MCF 10A (cell line): Measurements from ENCODE around the gene DOK4. TPM values are rescaled to one million over a fixed set of nuclear protein-coding genes. Genes with fewer than 3 reads are reported as not detected.

Experiments used
- BruUV-seq: library from RNA; stranded (reverse); fragments of 400-500 nt; replicated peaks from 2 replicates; lab custom pipeline; 2021; lab: Mats Ljungman, UMichigan
- CTCF ChIA-PET: fragments of 300-600 bp; sonication (Branson Sonifier 250); formaldehyde crosslinking; extraction: SDS; loops from one replicate; lab custom pipeline; 2021; ENCODE audit warnings: antibody characterized with exemption, inconsistent platforms; lab: Yijun Ruan, JAX
- POLR2A ChIA-PET: fragments of 300-600, 350-650 bp; sonication (Branson Sonifier 250); formaldehyde crosslinking; extraction: SDS; loops from one replicate; lab custom pipeline; 2020; ENCODE audit warnings: antibody characterized with exemption, inconsistent platforms; lab: Yijun Ruan, JAX
- DNase-seq: peaks from one replicate; pipeline ENCODE4 v3.0.0-alpha.2; 2018; ENCODE audit not compliant: unreplicated experiment
- H3K27ac Mint-ChIP-seq: one replicate; pipeline ENCODE4 v1.8.0; 2022; ENCODE audit warnings: mild to moderate bottlenecking, low read depth, mixed read lengths; ENCODE audit not compliant: unreplicated experiment
- H3K27me3 Mint-ChIP-seq: one replicate; pipeline ENCODE4 v1.8.0; 2022; ENCODE audit warnings: mixed read lengths; ENCODE audit not compliant: insufficient read depth, unreplicated experiment
- H3K36me3 Mint-ChIP-seq: one replicate; pipeline ENCODE4 v1.8.0; 2022; ENCODE audit warnings: mild to moderate bottlenecking, moderate library complexity, mixed read lengths; ENCODE audit not compliant: insufficient read depth, unreplicated experiment
- H3K4me1 Mint-ChIP-seq: one replicate; pipeline ENCODE4 v1.8.0; 2022; ENCODE audit warnings: mixed read lengths; ENCODE audit not compliant: insufficient read depth, unreplicated experiment
- H3K4me3 Mint-ChIP-seq: one replicate; pipeline ENCODE4 v1.8.0; 2022; ENCODE audit warnings: mild to moderate bottlenecking, moderate library complexity, mixed read lengths; ENCODE audit not compliant: unreplicated experiment
- H3K9me3 Mint-ChIP-seq: one replicate; pipeline ENCODE4 v1.8.0; 2022; ENCODE audit warnings: mixed read lengths; ENCODE audit not compliant: unreplicated experiment
- intact Hi-C: fragments of 100-400 bp; cut with micrococcal nuclease; formaldehyde crosslinking; loops from 2 replicates; pipeline ENCODE4 v1.14.1; 2022
- total RNA-seq: library from RNA; stranded (reverse); gene quantifications from 2 replicates; pipeline ENCODE4 v1.2.3, GENCODE V29; 2022
- TF ChIP-seq, protein P1 (sequence below): fragments of 200-600 bp; IDR thresholded peaks from one replicate; pipeline ENCODE4 v1.8.0; 2022; ENCODE audit warnings: antibody characterized with exemption, mild to moderate bottlenecking; ENCODE audit not compliant: unreplicated experiment

The DOK4 gene
- total RNA-seq, 1 experiment from 2014 or later: 6.4 TPM

DNA sequence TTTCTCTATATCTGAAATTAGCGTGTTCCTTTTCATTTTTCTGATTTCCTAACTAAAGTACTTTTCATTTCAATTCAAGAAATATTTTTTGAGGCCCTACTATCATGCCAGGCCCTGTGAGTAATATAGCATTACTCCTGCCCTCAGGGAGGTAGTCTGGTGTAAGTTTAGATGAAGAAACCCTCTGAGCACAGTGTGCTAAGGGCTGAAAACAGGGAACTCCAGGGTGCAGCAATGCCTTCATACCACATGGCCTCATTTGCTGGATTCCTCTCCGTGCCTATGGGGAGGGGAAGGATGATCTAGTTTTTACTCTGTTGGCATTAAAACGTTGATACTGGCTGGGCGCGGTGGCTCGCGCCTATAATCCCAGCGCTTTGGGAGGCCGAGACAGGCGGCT, 34.3 kb downstream of the DOK4 start:
- Mint-ChIP-seq H3K4me3 (no peak overlapping the region), H3K36me3 (peaks cover 67% of the 10 kb centered on the region), H3K4me1 (peaks cover 14% of the 10 kb centered on the region), H3K9me3 (no peaks in the 10 kb centered on the region), H3K27ac (no peak overlapping the region), H3K27me3 (no peaks in the 10 kb centered on the region)
- POLR2A ChIA-PET: interaction anchor here (6.4 kb wide), 1 partner anchor 12 kb away, joined by 73 read pairs; the partner anchor contains the start of gene POLR2C
- CTCF ChIA-PET: interaction anchor here (3.9 kb wide), 1 partner anchor 10 kb away, joined by 23 read pairs; the partner anchor contains the start of gene POLR2C
- intact Hi-C loops: no loop called here
- TF ChIP-seq, protein P1, sequence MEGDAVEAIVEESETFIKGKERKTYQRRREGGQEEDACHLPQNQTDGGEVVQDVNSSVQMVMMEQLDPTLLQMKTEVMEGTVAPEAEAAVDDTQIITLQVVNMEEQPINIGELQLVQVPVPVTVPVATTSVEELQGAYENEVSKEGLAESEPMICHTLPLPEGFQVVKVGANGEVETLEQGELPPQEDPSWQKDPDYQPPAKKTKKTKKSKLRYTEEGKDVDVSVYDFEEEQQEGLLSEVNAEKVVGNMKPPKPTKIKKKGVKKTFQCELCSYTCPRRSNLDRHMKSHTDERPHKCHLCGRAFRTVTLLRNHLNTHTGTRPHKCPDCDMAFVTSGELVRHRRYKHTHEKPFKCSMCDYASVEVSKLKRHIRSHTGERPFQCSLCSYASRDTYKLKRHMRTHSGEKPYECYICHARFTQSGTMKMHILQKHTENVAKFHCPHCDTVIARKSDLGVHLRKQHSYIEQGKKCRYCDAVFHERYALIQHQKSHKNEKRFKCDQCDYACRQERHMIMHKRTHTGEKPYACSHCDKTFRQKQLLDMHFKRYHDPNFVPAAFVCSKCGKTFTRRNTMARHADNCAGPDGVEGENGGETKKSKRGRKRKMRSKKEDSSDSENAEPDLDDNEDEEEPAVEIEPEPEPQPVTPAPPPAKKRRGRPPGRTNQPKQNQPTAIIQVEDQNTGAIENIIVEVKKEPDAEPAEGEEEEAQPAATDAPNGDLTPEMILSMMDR: no peak
- no peak for DNase-seq
- no TSS peak for BruUV-seq

DNA sequence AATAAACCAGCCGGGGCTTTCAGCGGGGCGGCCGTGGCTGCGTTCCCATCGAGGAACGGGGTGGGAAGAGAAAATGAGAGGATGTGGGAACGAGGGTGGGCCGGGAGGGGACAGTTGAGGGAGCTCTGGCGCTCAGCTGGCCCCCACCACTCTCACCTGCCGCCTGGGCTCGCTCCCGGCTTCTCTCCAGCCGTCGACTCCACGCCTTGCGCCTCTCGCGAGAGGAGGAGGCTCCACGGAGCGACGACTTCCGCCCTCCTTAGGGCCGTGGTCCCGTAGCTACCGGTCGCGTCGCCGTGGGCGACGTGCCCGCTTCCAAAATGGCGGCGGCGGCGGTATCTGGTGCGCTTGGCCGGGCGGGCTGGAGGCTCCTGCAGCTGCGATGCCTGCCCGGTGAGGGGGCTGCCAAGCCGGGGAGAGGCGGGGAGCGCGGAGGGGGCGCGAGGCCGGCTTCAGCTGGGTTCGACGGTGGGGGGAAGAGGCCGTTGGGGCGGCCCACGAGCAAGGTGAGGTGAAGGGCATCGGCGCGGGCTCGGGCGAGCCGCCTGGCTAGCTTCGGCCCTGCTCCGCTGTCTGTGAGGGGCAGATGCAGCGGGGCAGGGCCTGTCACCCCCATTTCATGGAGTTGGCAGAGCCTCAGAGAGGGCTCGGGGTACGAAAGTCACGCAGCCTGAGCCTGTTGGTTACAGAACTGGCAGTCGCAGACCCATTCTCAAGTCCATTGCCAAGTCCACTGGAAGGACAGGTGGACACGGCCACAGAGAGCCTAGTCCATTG, 38.9 kb downstream of the DOK4 start, which contains the start of the genes CIAPIN1 and COQ9:
TSS of gene CIAPIN1 (minus strand) at position 200 of the 777 bp plus-strand sequence. CDS start 6,457 bp downstream, outside the sequence.
TSS of gene COQ9 (plus strand) at position 294 of the 777 bp plus-strand sequence. CDS start at position 321, 27 bp downstream.
- BruUV-seq: TSS peak; percentile 58
- intact Hi-C loops: no loop called here
- Mint-ChIP-seq H3K27me3 (no peaks in the 10 kb centered on the region), H3K9me3 (no peaks in the 10 kb centered on the region), H3K4me3 (peak within 1 kb of the TSS; percentile 90), H3K36me3 (peaks cover 35% of the 10 kb centered on the region), H3K4me1 (peaks cover 9% of the 10 kb centered on the region), H3K27ac (peak within 1 kb of the TSS; percentile 97)
- DNase-seq: peak; percentile 95
- TF ChIP-seq, protein P1: no peak
- CTCF ChIA-PET: interaction anchor here (0.5 to 6.6 kb wide), 5 partner anchors 12 to 95 kb away, joined by 3 to 52 read pairs (median 6); partner anchors contain the start of genes ADGRG5 and POLR2C
- POLR2A ChIA-PET: interaction anchor here (0.6 to 6.4 kb wide), 26 partner anchors 9 to 261 kb away, joined by 3 to 73 read pairs (median 4); partner anchors contain the start of genes ARL2BP, CCDC102A, POLR2C and PSME3IP1

DNA sequence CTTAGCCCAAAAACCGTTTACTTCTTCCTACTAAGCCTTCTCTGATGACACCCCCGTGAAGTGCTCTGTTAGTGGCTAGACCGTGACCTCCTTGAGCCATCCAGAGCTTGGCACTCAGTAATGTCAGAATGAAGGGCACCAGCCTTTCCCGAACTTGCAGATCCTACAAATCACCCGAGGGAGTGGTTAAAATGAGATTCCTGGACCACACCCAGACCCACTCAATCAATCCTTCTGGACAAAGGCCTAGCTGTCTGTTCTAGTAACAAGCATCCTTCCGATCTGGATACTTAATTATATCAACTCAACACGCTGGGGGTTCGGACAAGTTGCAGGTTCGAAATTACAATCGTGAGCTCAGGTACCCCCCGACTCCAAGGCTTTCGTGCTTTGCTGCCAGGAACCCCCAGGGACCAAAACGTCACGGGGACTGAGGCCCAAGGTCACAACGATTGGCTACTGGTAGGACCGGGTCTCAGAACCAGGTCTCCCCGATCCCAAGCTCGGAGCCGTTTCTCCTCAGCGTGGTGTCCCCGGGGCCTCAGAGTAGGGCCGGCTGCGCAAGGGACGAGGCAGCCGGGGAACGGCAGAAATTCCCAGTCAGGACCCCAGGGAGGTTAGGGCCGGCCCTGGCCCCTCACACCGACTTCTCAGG, 39.6 kb downstream of the DOK4 start:
- CTCF ChIA-PET: interaction anchor here (0.8 to 6.6 kb wide), 5 partner anchors 13 to 145 kb away, joined by 3 to 52 read pairs (median 6); partner anchors contain the start of genes ADGRG5 and POLR2C
- peaks cover 9% of the 10 kb centered on the region for H3K4me1 Mint-ChIP-seq
- no peaks in the 10 kb centered on the region for H3K27me3 Mint-ChIP-seq
- H3K9me3 Mint-ChIP-seq: no peaks in the 10 kb centered on the region
- H3K27ac Mint-ChIP-seq: peak overlapping the region; percentile 97
- POLR2A ChIA-PET: interaction anchor here (0.6 to 6.4 kb wide), 28 partner anchors 8 to 260 kb away, joined by 3 to 73 read pairs (median 4); partner anchors contain the start of genes ARL2BP, CCDC102A, POLR2C and PSME3IP1
- H3K4me3 Mint-ChIP-seq: peak overlapping the region; percentile 90
- no TSS peak for BruUV-seq
- intact Hi-C loops: no loop called here
- peak; percentile 38 for DNase-seq
- peaks cover 27% of the 10 kb centered on the region for H3K36me3 Mint-ChIP-seq
- TF ChIP-seq, protein P1: no peak
